GM21423 (cell line): ENCODE measurements around the gene SUPT5H.

Experiments used
- ATAC-seq: cut with Tn5 transposase; IDR thresholded peaks from one replicate; pipeline ENCODE4 v1.9.1; 2021; ENCODE audit warnings: mild to moderate bottlenecking, moderate library complexity; ENCODE audit not compliant: unreplicated experiment

The SUPT5H gene

GRCh38 chr19:39445196-39446111 lies at the start of gene SUPT5H:
Gene SUPT5H (plus strand): TSS chr19:39445582. CDS start chr19:39445891, 309 bp downstream.
- ATAC-seq, result peak; percentile 88

GRCh38 chr19:39397360-39398296 lies 47.8 kb upstream of the SUPT5H start:
- peak; percentile 30 for ATAC-seq

GRCh38 chr19:39398297-39398864 lies 47.0 kb upstream of the SUPT5H start:
- ATAC-seq, result no peak

GRCh38 chr19:39399668-39400050 lies 45.7 kb upstream of the SUPT5H start:
- ATAC-seq, result no peak

- no peak for ATAC-seq
Observed at GRCh38 chr19:39400061-39400460, 45.3 kb upstream of the SUPT5H start.

DNA sequence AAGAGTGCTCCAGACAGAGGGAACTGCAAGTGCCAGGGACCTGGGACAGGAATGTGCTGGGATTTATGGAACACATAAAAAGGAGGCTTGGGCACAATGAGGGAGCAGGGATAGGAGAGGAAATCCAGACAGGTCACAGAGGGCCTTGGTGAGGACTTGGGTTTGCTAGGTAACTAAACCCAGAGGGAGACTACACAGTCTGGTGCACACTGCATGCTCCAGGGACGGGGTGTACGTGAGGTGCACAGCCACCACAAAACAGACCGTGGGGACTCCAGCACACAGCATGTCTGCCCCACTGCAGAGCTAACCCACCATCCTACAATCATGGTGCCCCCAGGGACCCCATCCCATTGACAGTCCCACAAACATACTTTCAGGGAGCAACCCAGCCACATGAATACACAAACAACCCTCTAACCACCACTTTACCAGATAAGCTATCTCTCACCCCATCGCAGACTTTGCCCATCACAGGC lies 44.3 kb upstream of the SUPT5H start:
- peak; percentile 9 for ATAC-seq

DNA sequence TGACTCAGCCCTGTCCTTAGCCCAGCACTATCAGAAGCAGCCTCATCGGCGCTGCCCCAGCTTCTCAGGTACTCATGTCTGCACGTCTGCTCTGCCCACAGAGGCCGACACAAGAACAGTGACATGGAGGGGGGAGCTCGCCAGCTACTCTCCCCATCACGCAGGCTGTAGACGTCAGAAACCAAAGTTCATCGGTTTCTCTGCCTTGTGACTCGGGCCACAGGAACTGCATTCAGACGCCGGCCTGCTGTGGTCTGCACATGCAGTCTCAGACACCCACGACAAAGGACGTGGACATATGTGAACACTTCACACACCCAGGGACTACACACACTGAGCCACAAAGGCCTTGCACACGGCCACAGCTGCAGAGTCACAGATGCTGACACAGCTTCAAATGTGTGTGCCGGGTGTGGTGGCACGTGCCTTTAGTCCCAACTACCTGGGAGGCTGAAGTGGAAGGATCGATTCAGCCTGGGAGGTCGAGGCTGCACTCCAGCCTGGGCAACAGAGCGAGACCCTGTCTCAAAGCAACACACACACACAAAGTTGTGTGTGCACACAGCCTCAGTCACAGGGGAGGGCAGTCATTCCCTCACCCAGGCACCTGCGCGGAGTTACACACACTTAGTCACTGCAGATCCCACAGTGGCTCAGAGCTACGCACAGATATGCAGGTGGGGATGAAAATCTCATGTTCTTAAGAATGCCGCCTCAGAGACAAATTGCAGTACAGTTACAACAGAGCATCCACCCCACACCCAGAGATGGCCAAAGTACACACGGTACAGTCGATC lies 43.6 kb upstream of the SUPT5H start:
- peak; percentile 16 for ATAC-seq

GRCh38 chr19:39402346-39403300 lies 42.8 kb upstream of the SUPT5H start:
- ATAC-seq, result peak; percentile 20

- ATAC-seq, result peak; percentile 23
Observed at GRCh38 chr19:39403331-39404312, 41.8 kb upstream of the SUPT5H start.

- no peak for ATAC-seq
Observed at GRCh38 chr19:39405261-39405957, 40.0 kb upstream of the SUPT5H start.

DNA sequence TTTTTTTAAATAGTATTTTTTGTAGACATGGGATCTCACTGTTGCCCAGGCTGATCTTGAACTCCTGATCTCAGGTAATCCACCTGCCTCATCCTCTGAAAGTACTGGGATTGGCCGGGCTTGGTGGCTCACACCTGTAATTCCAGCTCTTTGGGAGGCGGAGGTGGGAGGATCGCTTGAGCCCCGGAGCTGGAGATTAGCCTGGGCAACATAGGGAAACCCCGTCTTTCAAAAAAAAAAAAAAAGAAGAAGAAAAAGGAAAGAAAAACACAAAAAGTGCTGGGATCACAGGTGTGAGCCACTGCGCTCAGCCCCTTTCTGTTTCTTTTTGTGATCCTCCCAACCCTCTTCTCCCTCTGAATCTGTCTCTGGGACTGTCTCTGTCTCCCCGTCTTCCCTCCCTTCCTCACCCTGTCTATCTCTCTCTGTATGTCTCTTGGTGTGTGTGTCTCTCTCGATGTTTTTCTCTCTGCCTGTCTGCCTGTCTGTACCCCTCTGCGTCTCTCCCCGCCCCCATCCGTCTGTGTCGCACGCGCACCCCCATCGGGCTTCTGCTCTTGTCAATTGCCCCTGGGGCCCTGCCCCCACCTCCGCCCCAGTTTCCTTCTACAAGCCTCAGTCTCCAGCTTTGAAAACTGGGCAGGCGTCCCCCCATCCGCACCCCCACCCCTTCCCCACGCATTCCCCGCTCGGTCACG lies 39.3 kb upstream of the SUPT5H start:
- ATAC-seq, result no peak

- no peak for ATAC-seq
Observed at GRCh38 chr19:39406656-39407409, 38.5 kb upstream of the SUPT5H start, which contains the start of gene ZFP36. Gene ZFP36 (plus strand): TSS chr19:39406847. CDS start chr19:39406905, 58 bp downstream.

- ATAC-seq, result no peak
Observed at GRCh38 chr19:39407410-39407659, 38.0 kb upstream of the SUPT5H start.

DNA sequence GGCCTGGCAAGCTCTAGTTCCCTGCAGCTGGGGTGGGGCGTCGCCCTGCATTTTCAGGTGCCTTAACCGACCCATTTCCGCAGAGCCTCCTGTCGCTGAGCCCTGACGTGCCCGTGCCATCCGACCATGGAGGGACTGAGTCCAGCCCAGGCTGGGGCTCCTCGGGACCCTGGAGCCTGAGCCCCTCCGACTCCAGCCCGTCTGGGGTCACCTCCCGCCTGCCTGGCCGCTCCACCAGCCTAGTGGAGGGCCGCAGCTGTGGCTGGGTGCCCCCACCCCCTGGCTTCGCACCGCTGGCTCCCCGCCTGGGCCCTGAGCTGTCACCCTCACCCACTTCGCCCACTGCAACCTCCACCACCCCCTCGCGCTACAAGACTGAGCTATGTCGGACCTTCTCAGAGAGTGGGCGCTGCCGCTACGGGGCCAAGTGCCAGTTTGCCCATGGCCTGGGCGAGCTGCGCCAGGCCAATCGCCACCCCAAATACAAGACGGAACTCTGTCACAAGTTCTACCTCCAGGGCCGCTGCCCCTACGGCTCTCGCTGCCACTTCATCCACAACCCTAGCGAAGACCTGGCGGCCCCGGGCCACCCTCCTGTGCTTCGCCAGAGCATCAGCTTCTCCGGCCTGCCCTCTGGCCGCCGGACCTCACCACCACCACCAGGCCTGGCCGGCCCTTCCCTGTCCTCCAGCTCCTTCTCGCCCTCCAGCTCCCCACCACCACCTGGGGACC lies 37.6 kb upstream of the SUPT5H start:
- no peak for ATAC-seq

- no peak for ATAC-seq
Observed at GRCh38 chr19:39408392-39409207, 36.8 kb upstream of the SUPT5H start.
